Measurements from ENCODE around the gene TXNDC11.
"Not testable (repeated sequence)": the region's sequence is repeated elsewhere in the genome, so short reads cannot be mapped to it uniquely, and the experiment has no call there.

Gene TXNDC11

GRCh38 chr16:11742536-11743307 is at the start of gene TXNDC11:
TSS of gene TXNDC11 (minus strand) at chr16:11742857. CDS start at chr16:11742730, 127 bp downstream.
- peak; percentile 98 for DNase-seq

- no peak for DNase-seq
Observed at GRCh38 chr16:11791144-11791828, 48.6 kb upstream of the TXNDC11 start.

- DNase-seq: no peak
Observed at GRCh38 chr16:11788914-11789313, 46.3 kb upstream of the TXNDC11 start.

- not testable (repeated sequence) for DNase-seq
Observed at GRCh38 chr16:11784980-11785599, 42.4 kb upstream of the TXNDC11 start.

GRCh38 chr16:11784381-11784780 is 41.7 kb upstream of the TXNDC11 start:
- not testable (repeated sequence) for DNase-seq

- DNase-seq: no peak
Observed at GRCh38 chr16:11784038-11784369, 41.3 kb upstream of the TXNDC11 start.

- peak; percentile 27 for DNase-seq
Observed at GRCh38 chr16:11783319-11784037, 40.8 kb upstream of the TXNDC11 start.

- no peak for DNase-seq
Observed at GRCh38 chr16:11781773-11782172, 39.1 kb upstream of the TXNDC11 start.

GRCh38 chr16:11780991-11781680 is 38.5 kb upstream of the TXNDC11 start:
- no peak for DNase-seq

- no peak for DNase-seq
Observed at GRCh38 chr16:11779074-11779473, 36.4 kb upstream of the TXNDC11 start.

- DNase-seq: no peak
Observed at GRCh38 chr16:11774065-11774626, 31.5 kb upstream of the TXNDC11 start.

- DNase-seq: no peak
Observed at GRCh38 chr16:11768849-11769248, 26.2 kb upstream of the TXNDC11 start.

- DNase-seq: no peak
Observed at GRCh38 chr16:11762431-11762830, 19.8 kb upstream of the TXNDC11 start.

GRCh38 chr16:11759997-11760396 is 17.3 kb upstream of the TXNDC11 start:
- no peak for DNase-seq

GRCh38 chr16:11759163-11759834 is 16.6 kb upstream of the TXNDC11 start:
- DNase-seq: no peak

- no peak for DNase-seq
Observed at GRCh38 chr16:11757671-11758545, 15.3 kb upstream of the TXNDC11 start.

GRCh38 chr16:11756248-11756647 is 13.6 kb upstream of the TXNDC11 start:
- DNase-seq: no peak

GRCh38 chr16:11755022-11755760 is 12.5 kb upstream of the TXNDC11 start:
- DNase-seq: no peak

GRCh38 chr16:11752856-11753255 is 10.2 kb upstream of the TXNDC11 start:
- no peak for DNase-seq

- DNase-seq: no peak
Observed at GRCh38 chr16:11750056-11750455, 7.4 kb upstream of the TXNDC11 start.
